Choroid plexus epithelial cell (primary cell): ENCODE data around the gene INTS15.

Experiments
- DNase-seq: peaks from one replicate; pipeline ENCODE4 v3.0.0-alpha.2; 2010; ENCODE audit warnings: low read depth
- H3K4me3 ChIP-seq: 2 replicates; pipeline ENCODE4 v1.5.1; 2011; ENCODE audit warnings: low read depth, mild to moderate bottlenecking, control low read depth, low read length, moderate library complexity
- CTCF ChIP-seq: conservative IDR thresholded peaks from 2 replicates; pipeline ENCODE4 v1.5.1; 2011; ENCODE audit warnings: low read depth, mild to moderate bottlenecking, control low read depth, inconsistent platforms, low read length, moderate library complexity

INTS15 gene

GRCh38 chr7:6589829-6590644, at the start of gene INTS15:
TSS of gene INTS15 (plus strand) at chr7:6590021. CDS start at chr7:6590284, 263 bp downstream.
- peak; percentile 84 for DNase-seq
- peak; percentile 39 for TF ChIP-seq CTCF
- H3K4me3 ChIP-seq: peak within 1 kb of the TSS; percentile 94

GRCh38 chr7:6542368-6542767, 47.5 kb upstream of the INTS15 start:
- no peak overlapping the region for H3K4me3 ChIP-seq
- TF ChIP-seq CTCF: no peak
- no peak for DNase-seq

DNA sequence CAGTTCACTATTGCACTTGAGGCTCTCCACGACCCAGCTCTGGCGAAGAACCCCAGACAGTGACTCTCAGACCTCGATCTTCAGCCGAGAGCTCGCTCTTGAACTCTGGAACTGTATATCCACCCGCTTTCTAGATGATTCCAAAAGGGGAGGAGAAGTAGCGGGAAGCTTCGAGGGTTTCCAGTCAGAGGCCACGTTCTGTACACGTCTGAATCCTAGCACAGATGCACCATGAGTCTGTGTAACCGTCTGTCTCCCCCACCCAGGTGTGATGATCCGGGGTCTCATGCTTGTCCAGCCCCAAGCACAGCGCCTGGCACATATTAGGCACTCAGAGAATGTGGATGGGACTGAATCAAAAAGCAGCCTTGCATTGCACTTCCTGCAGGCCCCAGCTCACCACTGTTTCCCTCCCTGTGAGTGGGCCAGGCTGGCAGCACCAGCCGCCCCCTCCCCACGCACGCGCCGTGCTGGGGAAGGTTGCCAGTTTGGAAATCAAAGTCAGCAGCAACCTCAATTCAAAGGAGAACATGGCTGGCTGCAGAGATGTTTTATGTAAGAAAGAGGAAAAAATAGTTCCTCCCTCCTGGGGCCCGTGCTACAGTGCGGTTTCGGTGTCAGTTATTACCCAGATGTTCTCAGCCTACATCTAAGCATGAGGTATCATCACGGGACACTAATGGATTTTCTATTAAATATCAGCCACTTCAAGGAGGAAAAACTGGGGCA, 44.3 kb upstream of the INTS15 start:
- H3K4me3 ChIP-seq: no peak overlapping the region
- DNase-seq: no peak
- no peak for TF ChIP-seq CTCF

- no peak for DNase-seq
These were observed 43.1 kb upstream of the INTS15 start for GRCh38 chr7:6546498-6547251.

DNA sequence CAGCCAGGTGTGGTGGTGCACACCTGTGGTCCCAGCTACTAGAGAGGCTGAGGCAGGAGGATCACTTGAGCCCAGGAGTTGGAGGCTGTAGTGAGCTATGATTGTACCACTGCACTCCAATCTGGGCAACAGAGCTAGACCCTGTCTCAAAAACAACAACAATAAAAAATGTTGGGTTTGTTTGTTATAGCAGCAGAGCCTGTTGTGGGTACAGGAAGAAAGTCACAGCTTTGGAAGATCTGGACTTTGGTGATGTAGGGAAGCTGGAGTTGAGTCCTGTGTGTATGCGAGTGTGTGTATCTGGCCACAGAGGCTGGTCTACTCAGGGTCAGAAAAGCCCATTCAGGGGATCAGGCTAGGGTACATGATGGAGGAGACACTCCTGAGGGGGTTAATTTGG, 42.4 kb upstream of the INTS15 start:
- H3K4me3 ChIP-seq: no peak overlapping the region
- DNase-seq: no peak
- no peak for TF ChIP-seq CTCF

More at GRCh38 chr7:6546498-6547251, 43.1 kb upstream of the INTS15 start:
- no peak overlapping the region for H3K4me3 ChIP-seq
- no peak for TF ChIP-seq CTCF

GRCh38 chr7:6551016-6551511, 38.8 kb upstream of the INTS15 start, which contains the start of gene GRID2IP:
TSS of gene GRID2IP (minus strand) at chr7:6551461. CDS start at chr7:6551436, 25 bp downstream.
- H3K4me3 ChIP-seq: no peak within 1 kb of the TSS
- DNase-seq: no peak
- TF ChIP-seq CTCF: no peak
